HepG2 (cell line): ENCODE data around the gene FBF1. TPM values are rescaled to one million over a fixed set of nuclear protein-coding genes. Genes with fewer than 3 reads are reported as not detected.

Experiments
- AKAP8 ChIP-seq: sonication (generic); formaldehyde crosslinking; IDR thresholded peaks from 2 replicates; pipeline ENCODE4 v1.5.1; 2020; ENCODE audit warnings: mild to moderate bottlenecking, missing genetic modification reagents
- ARHGAP35 ChIP-seq: sonication (generic); formaldehyde crosslinking; IDR thresholded peaks from 2 replicates; pipeline ENCODE4 v1.9.0; 2022; ENCODE audit warnings: mild to moderate bottlenecking, inconsistent platforms, moderate library complexity, missing genetic modification reagents, borderline replicate concordance
- DNMT3B ChIP-seq: conservative IDR thresholded peaks from 2 replicates; pipeline ENCODE4 v1.6.1; 2016; ENCODE audit warnings: missing biosample characterization, control low read depth
- FOXA3 ChIP-seq: IDR thresholded peaks from 2 replicates; pipeline ENCODE4 v1.6.1; 2016; ENCODE audit warnings: missing genetic modification reagents, missing compliant biosample characterization
- GMEB2 ChIP-seq: IDR thresholded peaks from 2 replicates; pipeline ENCODE4 v1.6.1; 2016; ENCODE audit warnings: missing biosample characterization, missing genetic modification reagents, low read depth
- HNRNPK ChIP-seq: fragments of 200-400 bp; formaldehyde crosslinking; IDR thresholded peaks from 2 replicates; pipeline ENCODE4 v1.6.1; 2018; ENCODE audit warnings: low read length, low read depth, moderate library complexity, mild to moderate bottlenecking; ENCODE audit not compliant: poor library complexity, severe bottlenecking
- KLF11 ChIP-seq: IDR thresholded peaks from 2 replicates; pipeline ENCODE4 v1.6.1; 2016; ENCODE audit warnings: missing compliant biosample characterization
- MAX ChIP-seq: IDR thresholded peaks from 2 replicates; pipeline ENCODE4 v1.6.1; 2012; ENCODE audit warnings: inconsistent platforms
- MED13 ChIP-seq: sonication (generic); formaldehyde crosslinking; IDR thresholded peaks from 2 replicates; pipeline ENCODE4 v1.5.0; 2020; ENCODE audit warnings: missing genetic modification reagents
- PBX2 ChIP-seq: IDR thresholded peaks from 2 replicates; pipeline ENCODE4 v1.6.1; 2016; ENCODE audit warnings: control low read depth
- POLR2A ChIP-seq, 2 experiments: IDR thresholded peaks; 2 replicates each; pipeline ENCODE4 v1.6.1; 2011; ENCODE audit warnings: low read depth in 2 of 2, low read length in 2 of 2, mild to moderate bottlenecking in 1 of 2, moderate library complexity in 1 of 2; ENCODE audit not compliant: insufficient read depth in 1 of 2
- PRDM4 ChIP-seq: sonication (generic); formaldehyde crosslinking; IDR thresholded peaks from 2 replicates; pipeline ENCODE4 v1.9.0; 2021; ENCODE audit warnings: missing genetic modification reagents, borderline replicate concordance
- THYN1 ChIP-seq: sonication (generic); formaldehyde crosslinking; IDR thresholded peaks from 2 replicates; pipeline ENCODE4 v1.8.1; 2023; ENCODE audit warnings: low read depth, mild to moderate bottlenecking, moderate library complexity, missing genetic modification reagents, borderline replicate concordance
- ZBTB37 ChIP-seq: sonication (generic); formaldehyde crosslinking; IDR thresholded peaks from 2 replicates; pipeline ENCODE4 v1.4.0; 2020; ENCODE audit warnings: mild to moderate bottlenecking, missing genetic modification reagents
- ZNF331 ChIP-seq: sonication (generic); formaldehyde crosslinking; IDR thresholded peaks from 2 replicates; pipeline ENCODE4 v1.4.0; 2020; ENCODE audit warnings: missing genetic modification reagents
- ZNF34 ChIP-seq: sonication (generic); formaldehyde crosslinking; IDR thresholded peaks from 2 replicates; pipeline ENCODE4 v1.4.0; 2020; ENCODE audit warnings: mild to moderate bottlenecking, missing genetic modification reagents, borderline replicate concordance
- ZNF451 ChIP-seq: sonication (generic); formaldehyde crosslinking; IDR thresholded peaks from 2 replicates; pipeline ENCODE4 v1.5.0; 2020; ENCODE audit warnings: mild to moderate bottlenecking, missing genetic modification reagents
- ZNF558 ChIP-seq: sonication (generic); formaldehyde crosslinking; IDR thresholded peaks from 2 replicates; pipeline ENCODE4 v1.9.0; 2022; ENCODE audit warnings: mild to moderate bottlenecking, missing genetic modification reagents, borderline replicate concordance
- polyA plus RNA-seq, 8 experiments: library from polyadenylated mRNA; depleted of rRNA in 3 of 8; stranded (reverse) in 7 of 8; unstranded in 1 of 8; fragments of >200 nt; fragmentation: Illumina TruSeq in 4 of 8; extraction: Trizol in 4 of 8; gene quantifications; 2 replicates each; pipeline versions ENCODE4 v1.2.1 to v1.2.3, GENCODE V29; 2011 to 2016; ENCODE audit warnings: low read depth in 4 of 8, missing spikeins in 1 of 8, mixed read lengths in 1 of 8; ENCODE audit not compliant: insufficient read depth in 1 of 8
- total RNA-seq, 5 experiments: library from RNA; depleted of rRNA; stranded (reverse); fragments of >200 nt; fragmentation: Illumina TruSeq; extraction: Trizol; gene quantifications; 2 replicates each; pipeline ENCODE4 v1.2.3, GENCODE V29; 2016; ENCODE audit warnings: low read depth in 1 of 5
- TF ChIP-seq, protein P1 (sequence below): sonication (generic); formaldehyde crosslinking; IDR thresholded peaks from 2 replicates; pipeline ENCODE4 v1.4.0; 2020; ENCODE audit warnings: missing genetic modification reagents
- TF ChIP-seq, protein P2 (sequence below), 2 experiments: fragments of 450-650 bp in 1 of 2; sonication (generic) in 1 of 2; formaldehyde crosslinking; IDR thresholded peaks; 2 replicates each; pipeline versions ENCODE4 v1.5.0 to v1.8.0; 2020 to 2022; ENCODE audit warnings: mild to moderate bottlenecking in 1 of 2, missing genetic modification reagents in 1 of 2

FBF1 gene
- total and polyA plus RNA-seq, 2 of the 13 experiments (the other 11 are each of a cell fraction or from before 2014, with no cell fraction given), result 2.4 to 8.1 TPM

GRCh38 chr17:75979705-75980187 lies 38.9 kb upstream of the FBF1 start (continued):
- TF ChIP-seq MAX (no peak), ZNF558 (CRISPR knock-in tag) (peak; percentile 56; the same call in 1 of the 2 replicates), FOXA3 (CRISPR knock-in tag) (no peak), ZBTB37 (no peak; the same call in 1 of the 2 replicates), ARHGAP35 (CRISPR knock-in tag) (no peak), ZNF451 (CRISPR knock-in tag) (no peak), POLR2A (IDR thresholded peaks at IDR 0.05; ENCODE audit: insufficient read depth in 1 of 2, low read depth in 2 of 2, low read length in 2 of 2) (no peak), GMEB2 (CRISPR knock-in tag) (no peak), MED13 (CRISPR knock-in tag) (no peak), HNRNPK (no peak), DNMT3B (CRISPR knock-in tag) (no peak), PBX2 (CRISPR knock-in tag) (no peak), AKAP8 (no peak), THYN1 (no peak), ZNF34 (CRISPR knock-in tag) (no peak), PRDM4 (CRISPR knock-in tag) (peak; percentile 21; the same call in 1 of the 2 replicates), ZNF331 (CRISPR knock-in tag) (no peak), KLF11 (no peak)
- TF ChIP-seq, protein P1, sequence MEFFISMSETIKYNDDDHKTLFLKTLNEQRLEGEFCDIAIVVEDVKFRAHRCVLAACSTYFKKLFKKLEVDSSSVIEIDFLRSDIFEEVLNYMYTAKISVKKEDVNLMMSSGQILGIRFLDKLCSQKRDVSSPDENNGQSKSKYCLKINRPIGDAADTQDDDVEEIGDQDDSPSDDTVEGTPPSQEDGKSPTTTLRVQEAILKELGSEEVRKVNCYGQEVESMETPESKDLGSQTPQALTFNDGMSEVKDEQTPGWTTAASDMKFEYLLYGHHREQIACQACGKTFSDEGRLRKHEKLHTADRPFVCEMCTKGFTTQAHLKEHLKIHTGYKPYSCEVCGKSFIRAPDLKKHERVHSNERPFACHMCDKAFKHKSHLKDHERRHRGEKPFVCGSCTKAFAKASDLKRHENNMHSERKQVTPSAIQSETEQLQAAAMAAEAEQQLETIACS, result no peak
- TF ChIP-seq, protein P2, sequence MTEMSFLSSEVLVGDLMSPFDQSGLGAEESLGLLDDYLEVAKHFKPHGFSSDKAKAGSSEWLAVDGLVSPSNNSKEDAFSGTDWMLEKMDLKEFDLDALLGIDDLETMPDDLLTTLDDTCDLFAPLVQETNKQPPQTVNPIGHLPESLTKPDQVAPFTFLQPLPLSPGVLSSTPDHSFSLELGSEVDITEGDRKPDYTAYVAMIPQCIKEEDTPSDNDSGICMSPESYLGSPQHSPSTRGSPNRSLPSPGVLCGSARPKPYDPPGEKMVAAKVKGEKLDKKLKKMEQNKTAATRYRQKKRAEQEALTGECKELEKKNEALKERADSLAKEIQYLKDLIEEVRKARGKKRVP (CRISPR knock-in tag; IDR thresholded peaks at IDR 0.05), result no peak
